ENCODE measurements around the gene HAP1. TPM values are rescaled to one million over a fixed set of nuclear protein-coding genes. Genes with fewer than 3 reads are reported as not detected.
"Not testable (repeated sequence)": the region's sequence is repeated elsewhere in the genome, so short reads cannot be mapped to it uniquely, and the experiment has no call there.

The HAP1 gene
- total and polyA plus RNA-seq, 12 donors, result 0.03 to 0.18 TPM; not detected in 10

DNA sequence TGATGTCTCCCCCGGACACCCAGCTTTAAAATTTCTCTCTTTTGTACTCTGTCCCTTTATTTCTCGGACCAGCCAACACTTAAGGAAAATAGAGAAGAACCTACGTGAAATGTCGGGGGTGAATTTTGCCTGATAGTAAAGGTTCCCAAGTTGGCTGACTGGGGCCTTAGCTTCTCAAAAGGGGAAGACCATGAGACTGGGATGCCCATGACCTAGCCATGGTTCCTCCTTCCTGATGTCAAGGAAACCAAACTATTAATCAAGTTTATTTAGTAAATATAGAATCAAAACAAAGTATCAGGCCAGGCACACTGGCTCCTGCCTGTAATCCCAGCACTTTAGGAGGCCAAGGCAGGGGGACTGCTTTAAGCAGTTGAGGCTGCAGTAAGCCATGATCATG lies 48.2 kb downstream of the HAP1 start:
- WGBS, 2 donors, result 91 to 94% methylated on average over 4 of the region's 4 CpGs
- Histone ChIP-seq H3K27ac (no peak overlapping the region), H3K36me3 (peaks cover 0 to 20% (median 18%) of the 10 kb centered on the region in 9 donors), H3K4me3 (no peak overlapping the region), H3K4me1 (peaks cover 11 to 30% (median 24%) of the 10 kb centered on the region in 9 donors), H3K27me3 (no peaks in the 10 kb centered on the region), H3K9me3 (no peaks in the 10 kb centered on the region)
- intact Hi-C loops (cut with DNase I), result loop anchor here in 1 of 10 donors (10.0 kb wide), 1 partner anchor 1241 kb away; the partner anchor contains the start of gene IGFBP4
- TF ChIP-seq, protein P1, sequence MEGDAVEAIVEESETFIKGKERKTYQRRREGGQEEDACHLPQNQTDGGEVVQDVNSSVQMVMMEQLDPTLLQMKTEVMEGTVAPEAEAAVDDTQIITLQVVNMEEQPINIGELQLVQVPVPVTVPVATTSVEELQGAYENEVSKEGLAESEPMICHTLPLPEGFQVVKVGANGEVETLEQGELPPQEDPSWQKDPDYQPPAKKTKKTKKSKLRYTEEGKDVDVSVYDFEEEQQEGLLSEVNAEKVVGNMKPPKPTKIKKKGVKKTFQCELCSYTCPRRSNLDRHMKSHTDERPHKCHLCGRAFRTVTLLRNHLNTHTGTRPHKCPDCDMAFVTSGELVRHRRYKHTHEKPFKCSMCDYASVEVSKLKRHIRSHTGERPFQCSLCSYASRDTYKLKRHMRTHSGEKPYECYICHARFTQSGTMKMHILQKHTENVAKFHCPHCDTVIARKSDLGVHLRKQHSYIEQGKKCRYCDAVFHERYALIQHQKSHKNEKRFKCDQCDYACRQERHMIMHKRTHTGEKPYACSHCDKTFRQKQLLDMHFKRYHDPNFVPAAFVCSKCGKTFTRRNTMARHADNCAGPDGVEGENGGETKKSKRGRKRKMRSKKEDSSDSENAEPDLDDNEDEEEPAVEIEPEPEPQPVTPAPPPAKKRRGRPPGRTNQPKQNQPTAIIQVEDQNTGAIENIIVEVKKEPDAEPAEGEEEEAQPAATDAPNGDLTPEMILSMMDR (IDR thresholded peaks at IDR 0.05), result no peak
- ATAC-seq (no peak), DNase-seq (no peak)

DNA sequence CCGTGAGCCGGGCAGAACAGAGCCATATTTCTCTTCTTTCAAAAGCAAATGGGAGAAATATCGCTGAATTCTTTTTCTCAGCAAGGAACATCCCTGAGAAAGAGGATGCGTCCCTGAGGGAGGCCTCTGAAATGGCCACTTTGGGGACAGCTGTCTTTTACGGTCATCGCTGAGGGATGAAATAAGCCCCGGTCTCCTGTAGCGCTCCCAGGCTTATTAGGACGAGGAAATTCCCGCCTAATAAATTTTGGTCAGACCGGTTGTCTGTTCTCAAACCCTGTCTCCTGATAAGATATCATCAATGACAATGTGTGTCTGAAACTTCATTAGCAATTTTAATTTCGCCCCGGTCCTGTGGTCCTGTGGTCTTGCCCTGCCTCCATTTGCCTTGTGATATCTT lies 48.7 kb downstream of the HAP1 start:
- Histone ChIP-seq H3K4me1 (peaks cover 9 to 25% (median 18%) of the 10 kb centered on the region in 9 donors), H3K36me3 (peaks cover 0 to 15% (median 13%) of the 10 kb centered on the region in 9 donors)
- WGBS, 2 donors, result 92 to 93% methylated on average over 13 of the region's 13 CpGs
- not testable (repeated sequence) for H3K9me3 ChIP-seq, H3K27me3 ChIP-seq, H3K27ac ChIP-seq, ATAC-seq, H3K4me3 ChIP-seq, DNase-seq
- intact Hi-C loops (cut with DNase I), result loop anchor here in 1 of 10 donors (10.0 kb wide), 1 partner anchor 1241 kb away; the partner anchor contains the start of gene IGFBP4

DNA sequence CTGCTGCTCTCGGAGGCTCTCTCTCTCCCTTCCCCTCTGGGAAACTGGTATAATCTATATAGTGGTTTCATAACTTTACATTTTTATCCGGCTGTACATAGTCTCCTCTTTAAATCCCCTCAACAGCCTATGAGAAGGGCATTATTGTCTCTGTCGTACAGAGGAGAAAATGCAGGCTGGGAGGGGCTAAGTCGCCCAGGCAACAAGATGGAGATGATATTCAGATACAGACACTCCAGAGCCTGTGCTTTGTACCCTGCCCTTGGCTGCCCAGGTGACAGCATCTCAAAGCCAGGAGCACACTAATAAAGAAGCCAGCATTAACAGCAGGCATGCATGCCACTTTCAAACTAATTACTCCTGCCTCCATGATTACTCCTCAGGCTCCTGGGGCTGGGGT lies 50.4 kb downstream of the HAP1 start:
- DNase-seq (no peak), ATAC-seq (no peak)
- no peaks in the 10 kb centered on the region for H3K9me3 ChIP-seq
- peaks cover 0 to 24% (median 11%) of the 10 kb centered on the region in 9 donors for H3K4me1 ChIP-seq
- H3K27me3 ChIP-seq, result no peaks in the 10 kb centered on the region
- TF ChIP-seq, protein P1 (IDR thresholded peaks at IDR 0.05), result no peak
- no peaks in the 10 kb centered on the region for H3K36me3 ChIP-seq
- H3K4me3 ChIP-seq, result no peak overlapping the region
- H3K27ac ChIP-seq, result no peak overlapping the region
- intact Hi-C loops (cut with DNase I), result loop anchor here in 1 of 10 donors (10.0 kb wide), 1 partner anchor 1239 kb away; the partner anchor contains the start of gene IGFBP4
- WGBS, 2 donors, result 56 to 61% methylated on average over 4 of the region's 4 CpGs

DNA sequence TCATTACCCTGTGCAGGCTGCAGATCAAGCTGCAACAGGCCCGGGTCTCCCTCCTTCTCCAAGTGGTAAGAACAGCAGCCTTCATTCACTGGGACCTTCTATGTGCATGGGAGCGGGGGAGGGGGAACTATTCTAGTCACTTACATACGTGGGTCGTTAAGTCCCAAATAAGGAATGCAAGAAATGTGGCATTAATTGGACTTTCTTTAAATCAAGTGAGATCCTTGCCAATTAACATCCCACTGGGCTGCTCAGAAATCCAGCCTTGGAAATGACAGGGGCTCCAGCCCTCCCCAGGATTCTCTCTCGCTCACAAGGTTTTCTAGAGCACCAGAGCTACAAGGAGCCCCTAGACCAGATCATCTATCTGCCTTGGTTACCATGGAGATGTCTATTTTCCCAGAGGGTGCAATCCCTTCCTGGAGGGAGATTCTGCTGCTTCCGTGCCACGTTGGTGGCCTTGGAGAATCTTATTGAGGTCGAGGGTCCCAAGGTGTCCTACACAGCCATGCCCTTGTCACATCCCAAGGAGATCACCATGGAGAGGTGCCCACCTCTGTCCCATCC lies 50.9 kb downstream of the HAP1 start:
- Histone ChIP-seq H3K4me3 (no peak overlapping the region), H3K27ac (no peak overlapping the region), H3K27me3 (no peaks in the 10 kb centered on the region), H3K9me3 (no peaks in the 10 kb centered on the region), H3K36me3 (no peaks in the 10 kb centered on the region), H3K4me1 (peaks cover 0 to 29% (median 13%) of the 10 kb centered on the region in 9 donors)
- DNase-seq, result no peak
- TF ChIP-seq, protein P1 (IDR thresholded peaks at IDR 0.05), result no peak
- 59 to 61% methylated on average over 8 of the region's 8 CpGs for WGBS, 2 donors
- intact Hi-C loops (cut with DNase I), result loop anchor here in 1 of 10 donors (10.0 kb wide), 1 partner anchor 1239 kb away; the partner anchor contains the start of gene IGFBP4
- ATAC-seq, result no peak

DNA sequence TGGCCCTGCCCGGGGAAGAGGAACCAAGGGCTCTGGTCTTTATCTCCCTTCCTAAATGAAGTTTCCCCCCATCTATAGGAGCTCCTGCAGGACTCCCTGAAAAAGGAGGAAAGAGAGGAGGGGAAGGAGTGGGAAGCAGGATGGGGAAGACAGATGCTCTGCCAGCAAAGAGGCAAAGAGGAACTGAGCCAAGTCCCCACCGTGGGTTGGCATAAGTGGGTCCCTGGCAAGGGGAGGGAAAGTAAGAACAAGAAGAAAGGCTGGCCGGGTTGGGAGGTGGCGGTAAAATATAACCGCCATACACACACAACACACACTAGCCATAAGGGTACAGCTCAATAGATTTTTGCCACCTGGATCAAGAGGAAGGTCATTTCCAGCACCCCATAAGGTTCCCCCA lies 51.8 kb downstream of the HAP1 start:
- no peak for DNase-seq
- TF ChIP-seq, protein P1 (IDR thresholded peaks at IDR 0.05), result no peak
- Histone ChIP-seq H3K4me3 (no peak overlapping the region), H3K9me3 (no peaks in the 10 kb centered on the region), H3K4me1 (peaks cover 0 to 33% (median 7%) of the 10 kb centered on the region in 9 donors), H3K27ac (no peak overlapping the region), H3K36me3 (no peaks in the 10 kb centered on the region), H3K27me3 (no peaks in the 10 kb centered on the region)
- intact Hi-C loops (cut with DNase I), result loop anchor here in 1 of 10 donors (10.0 kb wide), 1 partner anchor 1238 kb away; the partner anchor contains the start of gene IGFBP4
- ATAC-seq, result no peak
- WGBS, 2 donors, result 74 to 80% methylated on average over 5 of the region's 5 CpGs

All from heart right ventricle (tissue), 16 donors.